ENCODE data around the gene GRAMD2A. TPM values are rescaled to one million over a fixed set of nuclear protein-coding genes. Genes with fewer than 3 reads are reported as not detected.

GRAMD2A gene
- total RNA-seq, 4 donors from 2014 or later: 0.41 to 1.4 TPM; not detected in 2

DNA sequence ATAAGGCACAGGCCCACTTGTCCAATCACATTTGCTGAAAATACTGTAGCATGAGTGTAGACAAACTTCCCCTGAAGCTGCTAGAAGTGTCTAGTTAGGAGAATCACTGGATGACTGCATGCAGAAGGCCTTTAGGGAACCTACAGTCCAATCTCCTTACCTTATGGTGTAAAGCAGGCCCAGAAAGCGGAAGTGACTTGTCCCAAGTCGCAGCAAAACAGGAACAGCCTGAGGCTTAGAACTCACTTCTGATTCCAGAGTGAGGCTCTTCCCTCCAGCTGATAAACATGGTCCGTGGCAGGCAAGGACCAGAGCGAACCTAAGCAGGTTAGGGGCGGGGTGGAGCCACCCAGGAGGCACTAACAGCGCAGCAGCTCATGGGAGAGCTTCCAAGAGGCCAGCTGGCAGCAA, 2.5 kb downstream of the GRAMD2A start:
- intact Hi-C loops (cut with DNase I; ENCODE audit: low total_unique reads) (no loop called here), in situ Hi-C loops (cut with MboI; ENCODE audit: low pct_ligation_motif_present in 1 of 4, low pct_unique_long_range_greater_than_20kb in 1 of 4, low sequenced_read_pairs in 3 of 4) (no loop called here)
- TF ChIP-seq, protein P1, sequence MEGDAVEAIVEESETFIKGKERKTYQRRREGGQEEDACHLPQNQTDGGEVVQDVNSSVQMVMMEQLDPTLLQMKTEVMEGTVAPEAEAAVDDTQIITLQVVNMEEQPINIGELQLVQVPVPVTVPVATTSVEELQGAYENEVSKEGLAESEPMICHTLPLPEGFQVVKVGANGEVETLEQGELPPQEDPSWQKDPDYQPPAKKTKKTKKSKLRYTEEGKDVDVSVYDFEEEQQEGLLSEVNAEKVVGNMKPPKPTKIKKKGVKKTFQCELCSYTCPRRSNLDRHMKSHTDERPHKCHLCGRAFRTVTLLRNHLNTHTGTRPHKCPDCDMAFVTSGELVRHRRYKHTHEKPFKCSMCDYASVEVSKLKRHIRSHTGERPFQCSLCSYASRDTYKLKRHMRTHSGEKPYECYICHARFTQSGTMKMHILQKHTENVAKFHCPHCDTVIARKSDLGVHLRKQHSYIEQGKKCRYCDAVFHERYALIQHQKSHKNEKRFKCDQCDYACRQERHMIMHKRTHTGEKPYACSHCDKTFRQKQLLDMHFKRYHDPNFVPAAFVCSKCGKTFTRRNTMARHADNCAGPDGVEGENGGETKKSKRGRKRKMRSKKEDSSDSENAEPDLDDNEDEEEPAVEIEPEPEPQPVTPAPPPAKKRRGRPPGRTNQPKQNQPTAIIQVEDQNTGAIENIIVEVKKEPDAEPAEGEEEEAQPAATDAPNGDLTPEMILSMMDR (IDR thresholded peaks at IDR 0.05): no peak
- no peak for TF ChIP-seq POLR2AphosphoS5 (IDR thresholded peaks at IDR 0.05)
- TF ChIP-seq POLR2A (IDR thresholded peaks at IDR 0.05): no peak
- no peak for TF ChIP-seq EP300 (IDR thresholded peaks at IDR 0.05; ENCODE audit: low read depth)
- H3K27ac ChIP-seq: no peak overlapping the region
- no peak for DNase-seq
- no peaks in the 10 kb centered on the region for H3K9me3 ChIP-seq
- peaks cover 0 to 11% (median 4%) of the 10 kb centered on the region in 4 donors for H3K36me3 ChIP-seq
- WGBS, 2 donors (ENCODE audit: low coverage in 1 of 2): 81% methylated on average over 6 of the region's 6 CpGs; no CpG with 5 or more reads in 1 of the 2 donors
- peaks cover 40% of the 10 kb centered on the region for H3K27me3 ChIP-seq
- H3K4me1 ChIP-seq: peaks cover 0 to 12% (median 4%) of the 10 kb centered on the region in 4 donors
- no peak overlapping the region for H3K4me3 ChIP-seq

DNA sequence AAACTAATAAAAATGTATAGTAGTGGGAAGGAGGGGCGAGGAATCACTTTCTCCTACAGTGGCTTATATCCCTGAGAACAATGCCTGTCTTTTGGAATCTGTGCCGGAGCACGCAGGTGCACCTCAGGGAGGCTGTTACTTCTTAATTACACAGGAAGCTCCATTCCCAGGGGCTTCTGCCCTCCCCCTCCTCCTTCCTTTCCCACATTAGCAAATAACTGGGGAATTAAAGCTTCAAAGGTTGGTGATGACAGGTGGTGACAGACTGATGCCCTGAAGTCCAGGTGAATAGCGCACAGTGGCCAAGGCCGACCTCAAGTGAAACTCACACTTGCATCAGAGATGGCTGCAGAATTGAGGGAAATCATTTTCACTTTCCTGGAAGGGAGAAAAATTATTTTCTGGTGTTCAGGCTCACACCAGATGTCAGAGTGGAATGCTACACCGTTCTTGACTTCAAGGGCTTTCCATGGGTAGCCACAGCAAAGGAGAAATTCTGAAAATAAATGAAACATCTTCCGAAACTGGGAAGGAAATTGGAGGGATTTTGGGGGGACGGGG, 3.7 kb downstream of the GRAMD2A start:
- no peaks in the 10 kb centered on the region for H3K9me3 ChIP-seq
- intact Hi-C loops (cut with DNase I; ENCODE audit: low total_unique reads): no loop called here
- in situ Hi-C loops (cut with MboI; ENCODE audit: low pct_ligation_motif_present in 1 of 4, low pct_unique_long_range_greater_than_20kb in 1 of 4, low sequenced_read_pairs in 3 of 4): no loop called here
- H3K36me3 ChIP-seq: peaks cover 0 to 4% (median 2%) of the 10 kb centered on the region in 4 donors
- H3K27me3 ChIP-seq: peaks cover 40% of the 10 kb centered on the region
- 63 to 69% methylated on average over 3 to 8 of the region's 8 CpGs for WGBS, 2 donors (ENCODE audit: low coverage in 1 of 2)
- no peak for DNase-seq
- TF ChIP-seq EP300 (IDR thresholded peaks at IDR 0.05; ENCODE audit: low read depth) (no peak), POLR2AphosphoS5 (IDR thresholded peaks at IDR 0.05) (no peak)
- TF ChIP-seq, protein P1 (IDR thresholded peaks at IDR 0.05): no peak
- H3K4me1 ChIP-seq: peaks cover 0 to 6% (median 3%) of the 10 kb centered on the region in 4 donors
- no peak overlapping the region for H3K4me3 ChIP-seq
- H3K27ac ChIP-seq: no peak overlapping the region

GRCh38 chr15:72192416-72192815, 5.2 kb downstream of the GRAMD2A start:
- H3K36me3 ChIP-seq: no peaks in the 10 kb centered on the region
- TF ChIP-seq POLR2A (IDR thresholded peaks at IDR 0.05) (no peak), POLR2AphosphoS5 (IDR thresholded peaks at IDR 0.05) (no peak), EP300 (IDR thresholded peaks at IDR 0.05; ENCODE audit: low read depth) (no peak)
- TF ChIP-seq, protein P1 (IDR thresholded peaks at IDR 0.05): no peak
- in situ Hi-C loops (cut with MboI; ENCODE audit: low pct_ligation_motif_present in 1 of 4, low pct_unique_long_range_greater_than_20kb in 1 of 4, low sequenced_read_pairs in 3 of 4): no loop called here

DNA sequence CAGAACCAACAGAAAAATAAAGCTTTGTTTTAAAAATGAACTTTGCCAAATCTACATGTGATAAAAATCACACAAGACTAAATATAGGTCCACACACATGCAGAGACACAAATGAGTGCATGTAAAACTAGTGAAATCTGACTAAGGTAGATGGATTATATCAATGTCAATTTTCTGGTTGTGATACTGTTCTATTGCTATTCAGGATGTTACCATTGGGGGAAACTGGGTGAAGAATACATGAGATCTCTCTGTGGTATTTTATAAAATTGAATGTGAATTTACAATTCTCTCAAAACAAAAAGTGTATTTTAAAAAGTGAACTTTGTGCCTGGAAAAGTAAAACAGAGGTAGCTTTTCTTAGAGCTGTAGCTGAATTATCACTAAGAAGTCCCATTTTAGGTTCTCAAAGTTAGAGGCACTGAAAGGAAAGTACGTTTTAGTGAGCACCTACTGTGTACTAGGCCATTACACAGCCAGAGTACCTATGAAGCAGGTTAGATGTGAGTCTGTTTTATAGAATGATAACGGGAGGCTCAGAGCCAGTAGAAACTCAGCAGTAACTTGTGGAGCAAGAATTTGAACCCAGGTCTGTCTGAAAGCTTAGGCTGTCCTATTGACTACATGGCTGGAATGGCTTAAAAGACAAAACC, 8.2 kb downstream of the GRAMD2A start:
- Histone ChIP-seq H3K9me3 (no peaks in the 10 kb centered on the region), H3K27me3 (peaks cover 32% of the 10 kb centered on the region), H3K36me3 (no peaks in the 10 kb centered on the region), H3K4me3 (no peak overlapping the region), H3K27ac (no peak overlapping the region), H3K4me1 (peaks cover 1 to 2% (median 2%) of the 10 kb centered on the region in 4 donors)
- no peak for DNase-seq
- WGBS, 2 donors (ENCODE audit: low coverage in 1 of 2): 91% methylated on average over 2 of the region's 2 CpGs; no CpG with 5 or more reads in 1 of the 2 donors
- in situ Hi-C loops (cut with MboI; ENCODE audit: low pct_ligation_motif_present in 1 of 4, low pct_unique_long_range_greater_than_20kb in 1 of 4, low sequenced_read_pairs in 3 of 4) (no loop called here), intact Hi-C loops (cut with DNase I; ENCODE audit: low total_unique reads) (no loop called here)
- TF ChIP-seq EP300 (IDR thresholded peaks at IDR 0.05; ENCODE audit: low read depth): no peak
- TF ChIP-seq, protein P1 (IDR thresholded peaks at IDR 0.05): no peak
- no peak for TF ChIP-seq POLR2AphosphoS5 (IDR thresholded peaks at IDR 0.05)
- no peak for TF ChIP-seq POLR2A (IDR thresholded peaks at IDR 0.05)

More at GRCh38 chr15:72192416-72192815, 5.2 kb downstream of the GRAMD2A start:
- Histone ChIP-seq H3K27ac (no peak overlapping the region), H3K4me3 (no peak overlapping the region), H3K9me3 (no peaks in the 10 kb centered on the region), H3K4me1 (peaks cover 0 to 6% (median 3%) of the 10 kb centered on the region in 4 donors), H3K27me3 (peaks cover 34% of the 10 kb centered on the region)
- 58 to 71% methylated on average over 3 of the region's 3 CpGs for WGBS, 2 donors (ENCODE audit: low coverage in 1 of 2)
- intact Hi-C loops (cut with DNase I; ENCODE audit: low total_unique reads): no loop called here
- DNase-seq: no peak

All from transverse colon (tissue), 4 donors.